Immature natural killer cell (primary cell): ENCODE results near the gene HNRNPF. TPM values are rescaled to one million over a fixed set of nuclear protein-coding genes. Genes with fewer than 3 reads are reported as not detected.

ENCODE experiments used
- DNase-seq, 3 donors: peaks; one replicate each; pipeline ENCODE4 v3.0.0; 2022; ENCODE audit warnings: mixed read lengths in 1 of 3
- H3K27ac Mint-ChIP-seq, 6 donors: one replicate each; pipeline ENCODE4 v1.8.0; 2020; ENCODE audit warnings: mixed read lengths in 6 of 6, mild to moderate bottlenecking in 5 of 6, inconsistent platforms in 4 of 6, moderate library complexity in 3 of 6
- H3K27me3 Mint-ChIP-seq, 3 donors: one replicate each; pipeline ENCODE4 v1.8.0; 2020 to 2021; ENCODE audit warnings: low read depth in 3 of 3, mild to moderate bottlenecking in 3 of 3, mixed read lengths in 3 of 3, moderate library complexity in 3 of 3, inconsistent platforms in 1 of 3
- H3K36me3 Mint-ChIP-seq, 3 donors: one replicate each; pipeline ENCODE4 v1.8.0; 2020; ENCODE audit warnings: mixed read lengths in 3 of 3, inconsistent platforms in 2 of 3, mild to moderate bottlenecking in 2 of 3
- H3K4me1 Mint-ChIP-seq, 2 donors: one replicate each; pipeline ENCODE4 v1.8.0; 2020; ENCODE audit warnings: inconsistent platforms in 2 of 2, mild to moderate bottlenecking in 2 of 2, mixed read lengths in 2 of 2, moderate library complexity in 1 of 2
- H3K4me3 Mint-ChIP-seq, 5 donors: one replicate each; pipeline ENCODE4 v1.8.0; 2020; ENCODE audit warnings: mild to moderate bottlenecking in 5 of 5, mixed read lengths in 5 of 5, inconsistent platforms in 3 of 5, moderate library complexity in 3 of 5
- H3K9me3 Mint-ChIP-seq, 6 donors: one replicate each; pipeline ENCODE4 v1.8.0; 2020; ENCODE audit warnings: mild to moderate bottlenecking in 6 of 6, mixed read lengths in 6 of 6, inconsistent platforms in 4 of 6, moderate library complexity in 3 of 6
- polyA plus RNA-seq, 3 donors: library from polyadenylated mRNA; unstranded; fragments of 300-500 nt; fragmentation: Illumina TruSeq; gene quantifications; one replicate each; pipeline ENCODE4 v1.2.3, GENCODE V29; 2021

The HNRNPF gene
- polyA plus RNA-seq, 3 donors from 2014 or later: 184 to 274 (median 203) TPM

- Mint-ChIP-seq H3K4me1 (peaks cover 11 to 13% of the 10 kb centered on the region in 2 donors), H3K4me3 (no peak overlapping the region), H3K36me3 (no peaks in the 10 kb centered on the region), H3K27ac (peak overlapping the region in 1 of 6 donors; percentile 31), H3K27me3 (peaks cover 0 to 3% (median 2%) of the 10 kb centered on the region in 3 donors), H3K9me3 (no peaks in the 10 kb centered on the region)
- no peak for DNase-seq
These were observed 32.8 kb downstream of the HNRNPF start for GRCh38 chr10:43376046-43376635.

GRCh38 chr10:43375401-43376020, 33.5 kb downstream of the HNRNPF start:
- no peak overlapping the region for H3K27ac Mint-ChIP-seq
- no peak for DNase-seq
- no peaks in the 10 kb centered on the region for H3K36me3 Mint-ChIP-seq
- peaks cover 11 to 13% of the 10 kb centered on the region in 2 donors for H3K4me1 Mint-ChIP-seq
- H3K4me3 Mint-ChIP-seq: no peak overlapping the region
- H3K9me3 Mint-ChIP-seq: no peaks in the 10 kb centered on the region
- peaks cover 0 to 3% (median 2%) of the 10 kb centered on the region in 3 donors for H3K27me3 Mint-ChIP-seq

DNA sequence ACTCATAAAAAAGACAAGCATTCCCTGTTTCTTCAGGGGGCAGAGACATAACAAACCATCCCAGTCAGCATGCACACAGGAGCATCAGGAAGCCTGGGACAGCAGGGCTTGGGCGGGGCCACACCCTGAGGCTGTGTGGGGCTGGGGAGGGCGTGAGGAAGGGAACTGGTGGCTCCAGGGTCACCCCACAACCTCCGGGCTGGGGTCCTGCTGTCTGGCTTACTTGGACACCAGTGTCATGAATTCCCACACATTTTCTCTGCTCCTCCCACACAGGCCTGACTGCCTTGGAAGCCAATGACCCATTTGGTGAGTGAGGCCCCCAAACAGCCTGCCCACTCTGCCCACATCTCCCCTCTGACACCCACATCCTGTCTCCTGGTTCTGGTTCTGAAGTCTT, 34.8 kb downstream of the HNRNPF start:
- Mint-ChIP-seq H3K4me3 (peak overlapping the region in 1 of 5 donors; percentile 25), H3K27ac (peak overlapping the region in 3 of 6 donors; percentile 3 to 77 (median 53)), H3K27me3 (peaks cover 0 to 3% (median 2%) of the 10 kb centered on the region in 3 donors), H3K4me1 (peaks cover 11 to 13% of the 10 kb centered on the region in 2 donors), H3K9me3 (no peaks in the 10 kb centered on the region), H3K36me3 (no peaks in the 10 kb centered on the region)
- no peak for DNase-seq

GRCh38 chr10:43373461-43373860, 35.5 kb downstream of the HNRNPF start:
- DNase-seq: no peak
- H3K4me1 Mint-ChIP-seq: peaks cover 11 to 13% of the 10 kb centered on the region in 2 donors
- H3K27me3 Mint-ChIP-seq: peaks cover 0 to 3% (median 2%) of the 10 kb centered on the region in 3 donors
- H3K4me3 Mint-ChIP-seq: no peak overlapping the region
- no peaks in the 10 kb centered on the region for H3K36me3 Mint-ChIP-seq
- no peaks in the 10 kb centered on the region for H3K9me3 Mint-ChIP-seq
- H3K27ac Mint-ChIP-seq: peak overlapping the region in 2 of 6 donors; percentile 16 to 61

GRCh38 chr10:43372765-43373361, 36.1 kb downstream of the HNRNPF start:
- no peak overlapping the region for H3K4me3 Mint-ChIP-seq
- H3K4me1 Mint-ChIP-seq: peaks cover 11 to 13% of the 10 kb centered on the region in 2 donors
- no peaks in the 10 kb centered on the region for H3K9me3 Mint-ChIP-seq
- no peaks in the 10 kb centered on the region for H3K36me3 Mint-ChIP-seq
- peaks cover 0 to 3% (median 2%) of the 10 kb centered on the region in 3 donors for H3K27me3 Mint-ChIP-seq
- DNase-seq: no peak
- H3K27ac Mint-ChIP-seq: no peak overlapping the region

- no peak within 1 kb of the TSS for H3K27ac Mint-ChIP-seq
- H3K4me1 Mint-ChIP-seq: peaks cover 11 to 13% of the 10 kb centered on the region in 2 donors
- DNase-seq: no peak
- H3K9me3 Mint-ChIP-seq: no peaks in the 10 kb centered on the region
- no peak within 1 kb of the TSS for H3K4me3 Mint-ChIP-seq
- H3K27me3 Mint-ChIP-seq: peaks cover 0 to 3% (median 2%) of the 10 kb centered on the region in 3 donors
- H3K36me3 Mint-ChIP-seq: no peaks in the 10 kb centered on the region
These were observed 37.6 kb downstream of the HNRNPF start, which contains the start of gene FXYD4 for GRCh38 chr10:43371418-43371817. Gene FXYD4 (plus strand): TSS chr10:43371636. CDS start chr10:43373747, 2,111 bp downstream.

GRCh38 chr10:43370671-43371215, 38.2 kb downstream of the HNRNPF start:
- peaks cover 0 to 3% (median 2%) of the 10 kb centered on the region in 3 donors for H3K27me3 Mint-ChIP-seq
- no peak for DNase-seq

DNA sequence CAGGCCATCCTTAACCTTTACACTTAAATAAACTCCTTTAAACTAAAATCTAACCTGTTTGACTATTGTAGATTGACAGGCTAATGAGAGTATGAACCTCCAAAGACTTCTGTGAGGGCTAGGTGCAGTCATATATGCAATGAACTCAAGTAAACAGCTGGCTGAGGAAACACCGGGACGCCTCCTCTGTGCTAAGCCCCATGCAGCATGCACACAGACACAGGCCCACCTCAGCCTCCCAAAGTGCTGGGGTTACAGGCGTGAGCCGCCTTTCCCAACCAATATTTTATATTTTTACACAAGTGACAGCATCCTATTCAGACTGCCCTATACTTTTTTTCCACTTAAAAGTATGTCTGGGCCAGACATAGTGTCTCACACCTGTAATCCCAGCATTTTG, 39.1 kb downstream of the HNRNPF start:
- H3K27me3 Mint-ChIP-seq: peaks cover 0 to 3% (median 2%) of the 10 kb centered on the region in 3 donors
- H3K36me3 Mint-ChIP-seq: no peaks in the 10 kb centered on the region
- H3K9me3 Mint-ChIP-seq: no peaks in the 10 kb centered on the region
- H3K4me3 Mint-ChIP-seq: no peak overlapping the region
- peaks cover 11 to 13% of the 10 kb centered on the region in 2 donors for H3K4me1 Mint-ChIP-seq
- no peak for DNase-seq
- H3K27ac Mint-ChIP-seq: no peak overlapping the region

More at GRCh38 chr10:43370671-43371215, 38.2 kb downstream of the HNRNPF start:
- Mint-ChIP-seq H3K4me1 (peaks cover 11 to 13% of the 10 kb centered on the region in 2 donors), H3K27ac (no peak overlapping the region), H3K4me3 (no peak overlapping the region), H3K36me3 (no peaks in the 10 kb centered on the region), H3K9me3 (no peaks in the 10 kb centered on the region)

DNA sequence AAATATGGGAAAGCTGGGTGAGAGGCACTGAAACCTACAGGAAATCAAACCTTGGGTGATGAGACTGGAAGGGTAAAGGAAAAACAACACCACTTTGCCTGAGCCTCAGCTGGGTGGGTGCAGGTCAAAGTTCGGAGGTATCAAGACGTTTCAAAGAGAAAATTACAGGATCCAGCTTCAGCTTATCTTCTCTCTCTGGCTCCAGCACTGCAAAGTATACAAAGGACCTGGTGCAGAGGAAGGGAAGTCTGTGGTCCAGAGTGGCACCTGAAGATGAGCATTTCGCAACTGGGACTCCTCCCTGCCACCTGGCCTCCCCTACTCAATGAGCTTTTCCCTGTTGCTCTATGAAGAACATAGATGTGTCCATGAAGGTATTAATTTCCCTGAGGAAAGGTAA, 44.0 kb downstream of the HNRNPF start:
- H3K9me3 Mint-ChIP-seq: no peaks in the 10 kb centered on the region
- peak overlapping the region in 4 of 6 donors; percentile 16 to 68 (median 34) for H3K27ac Mint-ChIP-seq
- peaks cover 8 to 10% (median 9%) of the 10 kb centered on the region in 3 donors for H3K27me3 Mint-ChIP-seq
- no peak overlapping the region for H3K4me3 Mint-ChIP-seq
- no peaks in the 10 kb centered on the region for H3K36me3 Mint-ChIP-seq
- peaks cover 19 to 27% of the 10 kb centered on the region in 2 donors for H3K4me1 Mint-ChIP-seq
- no peak for DNase-seq

- Mint-ChIP-seq H3K27me3 (peaks cover 8 to 10% (median 9%) of the 10 kb centered on the region in 3 donors), H3K4me3 (peak overlapping the region; percentile 92 to 99 (median 95)), H3K36me3 (no peaks in the 10 kb centered on the region), H3K9me3 (no peaks in the 10 kb centered on the region), H3K4me1 (peaks cover 21 to 31% of the 10 kb centered on the region in 2 donors), H3K27ac (peak overlapping the region; percentile 87 to 97 (median 97))
- DNase-seq: peak; percentile 95 to 96 (median 95)
These were observed 46.7 kb downstream of the HNRNPF start for GRCh38 chr10:43362191-43362839.

GRCh38 chr10:43361547-43362190, 47.3 kb downstream of the HNRNPF start:
- DNase-seq: peak in 1 of 3 donors; percentile 10
- Mint-ChIP-seq H3K4me3 (peak overlapping the region; percentile 92 to 99 (median 95)), H3K27me3 (peaks cover 8 to 10% (median 9%) of the 10 kb centered on the region in 3 donors), H3K4me1 (peaks cover 21 to 31% of the 10 kb centered on the region in 2 donors), H3K27ac (peak overlapping the region; percentile 87 to 97 (median 97)), H3K9me3 (no peaks in the 10 kb centered on the region), H3K36me3 (no peaks in the 10 kb centered on the region)

DNA sequence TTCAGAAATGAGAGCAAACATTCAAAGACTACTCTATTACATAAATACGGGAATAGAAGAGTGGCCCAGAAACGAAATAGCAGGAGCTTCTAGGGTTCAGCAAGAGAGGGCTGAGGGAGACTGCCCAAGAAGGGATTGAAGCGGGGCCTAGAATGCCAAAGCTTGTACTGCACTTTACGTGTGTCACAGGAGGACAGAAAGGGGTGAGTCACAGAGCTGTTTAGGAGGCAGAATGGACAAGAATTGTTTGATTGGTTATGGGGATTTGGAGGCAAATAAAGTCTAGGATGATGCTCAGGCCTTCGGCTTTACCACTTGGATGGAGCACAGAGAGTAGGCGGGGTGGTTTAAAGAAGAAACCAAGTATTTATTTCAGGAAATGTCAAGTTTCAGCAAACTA, 48.9 kb downstream of the HNRNPF start:
- Mint-ChIP-seq H3K4me1 (peaks cover 21 to 31% of the 10 kb centered on the region in 2 donors), H3K27ac (peak overlapping the region; percentile 50 to 80 (median 60)), H3K4me3 (peak overlapping the region; percentile 60 to 95 (median 70)), H3K27me3 (peaks cover 8 to 10% (median 9%) of the 10 kb centered on the region in 3 donors), H3K9me3 (no peaks in the 10 kb centered on the region), H3K36me3 (no peaks in the 10 kb centered on the region)
- no peak for DNase-seq
